ENCODE measurements around the gene SRCAP. TPM values are rescaled to one million over a fixed set of nuclear protein-coding genes. Genes with fewer than 3 reads are reported as not detected.

The SRCAP gene
- total RNA-seq, 1 donor from 2014 or later: 24.5 TPM

- Histone ChIP-seq H3K36me3 (peaks cover 85 to 88% of the 10 kb centered on the region in 2 donors), H3K4me1 (peaks cover 8 to 12% of the 10 kb centered on the region in 2 donors), H3K27ac (no peak overlapping the region), H3K9me3 (no peaks in the 10 kb centered on the region), H3K27me3 (no peaks in the 10 kb centered on the region), H3K4me3 (no peak overlapping the region)
- intact Hi-C loops (cut with DNase I): no loop called here
- TF ChIP-seq CTCF (IDR thresholded peaks at IDR 0.05): no peak
- DNase-seq (ENCODE audit: low spot score in 2 of 2): no peak
These were observed 5.0 kb downstream of the SRCAP start for GRCh38 chr16:30703971-30704370.

- intact Hi-C loops (cut with DNase I): no loop called here
- H3K36me3 ChIP-seq: peaks cover 97 to 98% of the 10 kb centered on the region in 2 donors
These were observed 7.1 kb downstream of the SRCAP start for GRCh38 chr16:30706046-30706445.

GRCh38 chr16:30710971-30711370, 12.0 kb downstream of the SRCAP start:
- no peak overlapping the region for H3K27ac ChIP-seq
- no peaks in the 10 kb centered on the region for H3K4me1 ChIP-seq
- no peak for DNase-seq (ENCODE audit: low spot score in 2 of 2)
- intact Hi-C loops (cut with DNase I): no loop called here
- no peak overlapping the region for H3K4me3 ChIP-seq
- H3K27me3 ChIP-seq: no peaks in the 10 kb centered on the region
- no peak for TF ChIP-seq CTCF (IDR thresholded peaks at IDR 0.05)
- H3K9me3 ChIP-seq: no peaks in the 10 kb centered on the region
- H3K36me3 ChIP-seq: peaks cover 96 to 100% of the 10 kb centered on the region in 2 donors

More at GRCh38 chr16:30706046-30706445, 7.1 kb downstream of the SRCAP start:
- DNase-seq (ENCODE audit: low spot score in 2 of 2): no peak
- Histone ChIP-seq H3K4me3 (no peak overlapping the region), H3K27ac (no peak overlapping the region), H3K27me3 (no peaks in the 10 kb centered on the region), H3K9me3 (no peaks in the 10 kb centered on the region), H3K4me1 (no peaks in the 10 kb centered on the region)
- TF ChIP-seq CTCF (IDR thresholded peaks at IDR 0.05): no peak

- Histone ChIP-seq H3K4me3 (no peak overlapping the region), H3K4me1 (no peaks in the 10 kb centered on the region), H3K36me3 (peaks cover 96 to 100% of the 10 kb centered on the region in 2 donors), H3K27me3 (no peaks in the 10 kb centered on the region), H3K27ac (no peak overlapping the region), H3K9me3 (no peaks in the 10 kb centered on the region)
- TF ChIP-seq CTCF (IDR thresholded peaks at IDR 0.05): no peak
- intact Hi-C loops (cut with DNase I): no loop called here
- DNase-seq (ENCODE audit: low spot score in 2 of 2): no peak
These were observed 12.7 kb downstream of the SRCAP start for GRCh38 chr16:30711712-30712111.

- H3K9me3 ChIP-seq: no peaks in the 10 kb centered on the region
- TF ChIP-seq CTCF (IDR thresholded peaks at IDR 0.05): no peak
- no peaks in the 10 kb centered on the region for H3K4me1 ChIP-seq
- peaks cover 94 to 95% of the 10 kb centered on the region in 2 donors for H3K36me3 ChIP-seq
- H3K27ac ChIP-seq: peak overlapping the region in 1 of 2 donors; percentile 33
- intact Hi-C loops (cut with DNase I): no loop called here
- no peak for DNase-seq (ENCODE audit: low spot score in 2 of 2)
- H3K27me3 ChIP-seq: no peaks in the 10 kb centered on the region
- no peak overlapping the region for H3K4me3 ChIP-seq
These were observed 16.9 kb downstream of the SRCAP start for GRCh38 chr16:30715750-30716445.
